Right ventricle myocardium superior (tissue), 1 donor: Measurements from ENCODE around the gene SIAH1. TPM values are rescaled to one million over a fixed set of nuclear protein-coding genes. Genes with fewer than 3 reads are reported as not detected.
A peak's percentile ranks its signal among the peaks of the same experiment; 100 is the strongest.

Experiments
- ATAC-seq: fragments of 200-7000 bp; cut with Tn5 transposase; one replicate; pipeline ENCODE4 v1.9.1; 2020; ENCODE audit warnings: mild to moderate bottlenecking; ENCODE audit not compliant: poor library complexity
- DNase-seq: peaks from one replicate; pipeline ENCODE4 v3.0.0-alpha.2; 2020
- intact Hi-C: fragments of 100-400 bp; cut with DNase I; formaldehyde crosslinking; loops from one replicate; pipeline ENCODE4 v1.11.2; 2022
- total RNA-seq: library from RNA; stranded (reverse); fragmentation: NEBNext Ultra II Directional; extraction: Animal tissue kit (Norgen Biotek cat#: 25700); gene quantifications from one replicate; pipeline ENCODE4 v1.2.1, GENCODE V29; 2021
- donor health status: DM: no; HTN: yes; CAD: no; lungs with severe emphysema.

Gene SIAH1
- total RNA-seq, 1 donor from 2014 or later, result 11.4 TPM

DNA sequence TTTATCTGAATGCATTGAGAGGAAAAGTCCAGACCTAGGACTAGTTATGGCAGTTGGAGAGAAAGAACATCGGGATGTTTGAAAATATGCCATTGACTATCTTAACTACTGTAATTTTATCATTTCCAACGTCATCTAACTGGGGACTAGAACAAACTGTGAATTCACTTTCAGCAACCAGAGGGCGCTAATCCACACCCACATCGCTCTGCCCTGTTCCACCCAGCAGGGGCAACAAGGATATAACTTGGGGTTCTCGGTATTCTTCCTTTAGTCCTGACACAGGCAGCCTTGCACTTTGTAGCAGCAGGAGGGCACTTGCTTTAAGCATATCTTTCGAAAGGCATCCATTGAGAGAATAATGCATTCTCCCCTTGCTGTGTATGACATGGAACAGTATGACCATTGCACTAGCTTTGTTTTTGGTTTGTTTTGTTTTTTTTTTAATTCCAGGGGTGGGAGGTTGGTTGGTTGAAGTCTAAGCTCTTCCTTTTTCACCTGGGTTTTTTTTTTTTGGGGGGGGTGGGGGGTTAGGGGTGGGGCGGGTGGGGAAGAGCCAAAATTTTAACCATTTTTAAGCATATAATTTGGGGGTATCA lies 31.5 kb downstream of the SIAH1 start:
- intact Hi-C loops, result loop anchor here (5.0 kb wide), 2 partner anchors 189 to 269 kb away; no protein-coding TSS in a partner anchor
- ATAC-seq, result peak; percentile 83
- peak; percentile 55 for DNase-seq

DNA sequence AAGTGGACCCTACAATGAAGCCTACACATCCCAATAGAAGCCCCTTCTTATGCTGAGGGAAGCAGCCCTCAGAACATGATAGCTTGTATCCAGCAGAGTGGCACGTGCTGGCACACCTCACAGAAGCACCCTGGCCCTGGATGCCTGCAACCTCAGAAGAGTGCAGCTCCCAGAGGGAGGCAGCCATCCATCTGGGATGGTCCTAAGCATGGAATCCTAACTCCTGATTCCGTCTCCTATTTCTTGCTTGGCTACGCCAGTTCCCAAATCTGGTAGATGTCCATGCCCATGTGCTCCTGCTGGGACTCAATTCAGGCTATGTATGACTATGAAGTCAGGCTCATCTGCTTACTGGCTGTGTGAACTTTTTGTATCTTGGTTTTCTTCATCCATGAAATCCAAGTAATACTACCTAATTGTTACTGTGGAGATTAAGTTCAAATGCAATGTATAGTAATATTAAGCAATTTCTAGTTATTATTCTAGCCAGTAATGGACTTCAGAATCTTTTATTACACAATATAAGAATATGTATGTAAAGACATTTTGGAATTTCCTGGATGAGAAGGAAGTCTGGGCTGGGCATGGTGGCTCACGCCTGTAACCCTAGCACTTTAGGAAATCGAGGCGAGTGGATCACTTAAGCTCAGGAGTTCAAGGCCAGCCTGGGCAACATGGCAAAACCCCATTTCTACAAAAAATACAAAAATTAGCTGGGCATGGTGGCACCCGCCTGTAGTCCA lies 32.4 kb downstream of the SIAH1 start:
- intact Hi-C loops, result loop anchor here (5.0 kb wide), 2 partner anchors 189 to 269 kb away; no protein-coding TSS in a partner anchor
- ATAC-seq (peak; percentile 17), DNase-seq (no peak)

DNA sequence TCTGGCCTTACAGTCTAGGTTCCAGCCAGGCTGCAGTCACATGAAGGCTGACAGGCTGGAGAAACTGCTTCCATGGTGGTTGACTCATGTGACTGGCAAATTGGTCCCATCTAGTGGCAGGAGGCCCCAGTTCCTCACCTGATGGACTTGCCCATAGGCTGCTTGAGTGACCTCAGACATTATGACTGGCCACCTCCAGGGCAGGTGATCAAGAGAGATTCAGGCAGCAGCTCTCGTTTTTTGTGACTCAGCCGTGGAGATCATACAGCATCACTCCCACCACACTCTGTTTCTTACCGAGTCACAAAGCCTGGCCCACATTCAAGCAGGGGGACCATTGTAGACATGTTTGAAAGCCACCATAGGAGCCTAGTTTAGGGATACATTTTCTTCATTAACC lies 34.5 kb downstream of the SIAH1 start:
- DNase-seq (no peak), ATAC-seq (no peak)
- intact Hi-C loops, result loop anchor here (5.0 kb wide), 2 partner anchors 192 to 272 kb away; no protein-coding TSS in a partner anchor

DNA sequence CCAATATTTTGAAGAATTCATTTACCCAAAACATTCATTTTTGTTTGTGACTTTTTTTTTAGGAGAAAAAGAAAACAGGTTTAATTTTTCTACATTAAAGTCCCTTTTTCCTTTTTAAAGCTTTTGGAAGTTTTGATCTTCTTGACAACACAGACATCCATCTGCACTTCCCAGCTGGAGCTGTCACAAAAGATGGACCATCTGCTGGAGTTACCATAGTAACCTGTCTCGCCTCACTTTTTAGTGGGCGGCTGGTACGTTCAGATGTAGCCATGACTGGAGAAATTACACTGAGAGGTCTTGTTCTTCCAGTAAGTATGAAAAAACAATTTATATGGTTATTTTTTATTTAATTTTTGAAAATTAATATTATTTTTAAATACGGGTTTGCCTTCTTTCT lies 37.2 kb downstream of the SIAH1 start:
- no peak for ATAC-seq
- intact Hi-C loops, result no loop called here
- DNase-seq, result no peak

DNA sequence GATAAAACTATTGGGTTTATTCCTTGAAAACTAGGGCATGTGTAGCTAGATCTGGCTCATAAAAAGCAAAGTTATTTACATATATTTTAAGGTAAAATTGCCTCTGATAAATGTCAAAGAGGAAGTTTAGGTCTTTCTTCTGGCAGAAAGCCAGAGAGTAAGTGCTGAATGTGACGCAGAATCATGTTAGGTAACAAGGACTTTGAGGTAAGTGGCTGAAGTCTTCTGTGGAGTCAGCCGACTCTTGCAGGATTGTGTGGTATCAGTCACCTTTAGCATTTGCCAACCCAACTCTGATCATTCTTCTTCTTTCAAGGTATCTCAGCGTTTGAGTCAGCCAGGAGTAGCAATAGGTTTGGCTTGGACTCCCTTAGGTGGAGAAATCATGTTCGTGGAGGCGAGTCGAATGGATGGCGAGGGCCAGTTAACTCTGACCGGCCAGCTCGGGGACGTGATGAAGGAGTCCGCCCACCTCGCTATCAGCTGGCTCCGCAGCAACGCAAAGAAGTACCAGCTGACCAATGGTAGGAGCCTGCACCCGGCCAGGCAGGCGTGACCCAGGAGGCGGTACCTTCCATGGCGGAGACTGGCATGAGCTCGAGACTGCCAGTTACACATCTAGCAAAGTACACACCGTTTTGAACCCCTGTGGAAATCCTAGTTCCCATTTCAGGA lies 37.9 kb downstream of the SIAH1 start:
- intact Hi-C loops, result no loop called here
- peak; percentile 30 for ATAC-seq
- DNase-seq, result no peak

DNA sequence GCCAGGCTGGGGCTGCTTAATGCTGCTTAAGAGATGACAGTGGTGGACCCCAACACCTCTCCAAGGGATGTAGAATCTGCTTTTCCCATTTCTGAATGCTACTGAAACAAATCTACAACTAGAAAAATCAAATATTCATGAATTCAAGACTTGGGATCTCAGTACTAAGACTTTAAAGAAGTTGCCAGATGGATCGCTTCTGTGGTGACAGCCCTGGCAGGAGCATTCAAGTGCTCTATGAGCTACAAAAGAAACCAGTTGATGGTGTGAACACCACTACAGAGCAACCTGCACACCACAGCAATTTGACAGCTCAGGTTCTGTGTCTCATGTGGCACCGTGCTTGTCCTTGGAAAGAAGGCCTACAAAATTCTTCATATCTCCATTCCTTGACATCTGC lies 42.6 kb downstream of the SIAH1 start:
- ATAC-seq (no peak), DNase-seq (no peak)
- intact Hi-C loops, result no loop called here

DNA sequence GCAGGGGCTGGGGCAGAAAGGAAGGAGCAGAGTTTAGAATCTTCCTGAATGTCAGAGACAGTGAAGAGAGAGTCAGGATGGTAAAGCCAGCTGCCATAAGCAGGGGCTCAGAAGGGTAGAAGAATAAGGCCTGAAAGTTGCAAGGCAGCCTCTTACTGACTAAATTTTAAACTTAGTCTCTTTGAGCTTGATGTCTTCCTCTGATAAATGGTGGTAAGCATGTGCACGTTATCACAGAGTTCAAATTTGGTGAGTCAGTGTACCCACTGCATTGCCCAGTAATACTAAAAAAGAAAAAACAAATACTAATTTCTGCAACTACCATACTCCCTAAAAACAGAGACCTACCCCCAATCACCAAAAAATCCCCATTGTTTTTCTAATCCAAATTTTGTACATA lies 45.2 kb downstream of the SIAH1 start:
- no peak for ATAC-seq
- intact Hi-C loops, result no loop called here

DNA sequence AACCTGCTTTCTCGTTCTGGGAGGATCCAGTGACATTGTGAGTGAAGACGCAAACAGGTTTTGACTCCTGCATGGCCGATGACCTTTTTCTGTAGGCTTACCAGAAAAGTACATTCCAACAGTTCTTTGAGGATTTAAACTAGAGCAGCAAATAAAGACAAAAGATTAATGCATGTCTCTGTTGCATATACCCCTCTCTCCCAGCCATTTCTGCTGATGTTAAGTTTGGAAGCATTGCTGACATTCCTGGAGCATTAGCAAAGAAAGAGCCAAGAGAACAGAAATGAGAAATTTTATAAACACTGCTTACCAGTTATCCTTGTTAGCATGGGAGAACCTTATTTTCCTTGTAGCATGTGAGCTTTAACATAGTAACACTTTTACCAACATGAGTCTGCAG lies 49.3 kb downstream of the SIAH1 start:
- ATAC-seq, result no peak

More for the DNA sequence above, 45.2 kb downstream of the SIAH1 start:
- DNase-seq, result no peak

DNA sequence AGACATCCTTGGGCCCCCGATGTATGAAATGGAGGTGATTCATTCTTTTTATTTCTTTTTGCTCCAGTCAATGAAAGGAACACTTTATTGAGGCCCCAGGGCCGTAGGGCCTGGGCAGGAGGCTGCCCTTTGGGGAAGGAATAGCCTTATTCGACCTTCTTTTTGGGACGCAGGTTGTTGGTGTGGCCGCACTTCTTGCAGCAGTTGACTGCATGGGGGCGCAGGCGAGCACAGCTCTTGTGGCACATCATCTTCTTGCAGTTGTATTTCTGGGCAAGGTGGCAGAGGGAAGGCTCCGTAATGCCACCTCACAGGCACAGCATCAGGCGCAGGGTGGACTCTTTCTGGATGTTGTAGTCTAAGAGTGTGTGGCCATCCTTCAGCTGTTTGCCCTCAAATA lies 50.9 kb downstream of the SIAH1 start:
- intact Hi-C loops, result no loop called here
- no peak for DNase-seq
- no peak for ATAC-seq

More for the DNA sequence above, 49.3 kb downstream of the SIAH1 start:
- intact Hi-C loops, result no loop called here
- no peak for DNase-seq

DNA sequence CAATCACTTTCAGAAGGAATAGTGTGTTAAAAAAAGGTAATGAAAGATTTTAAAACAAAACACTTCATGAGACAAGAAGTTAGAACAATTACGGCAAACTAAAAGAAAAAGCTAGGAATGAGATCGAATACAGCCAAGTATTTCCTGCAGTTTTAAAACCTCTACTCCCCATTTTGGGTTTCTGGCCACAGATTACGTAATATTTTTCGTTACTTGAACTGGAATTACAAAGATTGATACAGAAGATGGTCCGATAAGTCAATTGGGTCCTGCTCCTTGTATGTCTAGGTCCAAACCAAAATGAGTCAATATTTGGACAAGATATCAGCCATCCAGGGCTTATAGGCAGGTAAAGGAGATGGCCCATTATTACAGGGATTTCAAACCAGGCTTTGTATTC lies 52.2 kb downstream of the SIAH1 start:
- DNase-seq (no peak), ATAC-seq (no peak)
- intact Hi-C loops, result no loop called here

DNA sequence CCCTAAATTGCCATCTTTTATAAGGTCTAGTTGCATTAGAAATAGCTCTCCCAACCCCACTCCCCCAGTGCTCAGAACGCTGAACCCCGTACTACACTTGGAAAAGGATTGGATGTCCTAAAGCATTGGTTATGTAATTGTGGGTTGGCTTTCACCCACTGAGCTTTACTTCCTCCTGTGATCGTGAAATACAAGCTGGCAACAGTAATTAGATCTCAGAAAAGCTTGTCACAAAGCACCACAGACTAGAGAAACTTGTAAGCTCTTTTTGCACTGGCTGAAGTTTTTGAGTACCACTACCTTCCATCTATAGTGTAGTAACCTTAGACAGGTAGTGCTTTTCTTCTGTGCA lies 54.4 kb downstream of the SIAH1 start:
- peak; percentile 75 for ATAC-seq
- DNase-seq, result no peak
- intact Hi-C loops, result no loop called here

DNA sequence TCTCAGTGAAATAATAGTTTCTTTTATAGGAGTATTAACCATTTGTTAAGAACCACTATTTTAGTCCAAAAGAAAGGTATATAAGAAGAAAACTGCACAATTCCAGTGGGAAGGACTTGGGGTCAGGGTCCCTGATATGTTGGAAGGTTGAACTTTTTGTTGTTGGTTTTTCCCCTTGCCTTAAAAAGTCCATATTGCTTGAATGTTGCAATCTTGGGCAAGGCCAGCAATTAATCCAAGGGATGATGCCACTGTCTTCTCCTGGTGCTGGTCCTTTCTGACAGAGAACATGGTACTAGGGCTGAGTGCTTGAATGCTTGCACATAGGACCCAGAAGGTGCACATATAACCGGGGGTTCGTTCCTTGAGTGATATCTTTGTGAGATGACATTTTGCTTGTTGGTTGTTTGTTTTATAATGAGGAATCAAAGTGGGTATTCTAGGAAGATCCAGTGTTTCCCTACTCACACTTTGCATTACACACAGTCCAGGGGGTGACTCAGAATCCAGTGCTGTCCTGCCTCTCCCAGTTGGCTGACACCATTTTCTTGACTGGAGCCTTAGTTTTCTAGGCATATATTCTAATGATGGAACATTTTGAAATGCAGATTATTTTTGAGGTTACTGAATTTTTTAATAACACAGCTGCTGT lies 54.9 kb downstream of the SIAH1 start:
- intact Hi-C loops, result no loop called here
- no peak for ATAC-seq
- DNase-seq, result no peak

DNA sequence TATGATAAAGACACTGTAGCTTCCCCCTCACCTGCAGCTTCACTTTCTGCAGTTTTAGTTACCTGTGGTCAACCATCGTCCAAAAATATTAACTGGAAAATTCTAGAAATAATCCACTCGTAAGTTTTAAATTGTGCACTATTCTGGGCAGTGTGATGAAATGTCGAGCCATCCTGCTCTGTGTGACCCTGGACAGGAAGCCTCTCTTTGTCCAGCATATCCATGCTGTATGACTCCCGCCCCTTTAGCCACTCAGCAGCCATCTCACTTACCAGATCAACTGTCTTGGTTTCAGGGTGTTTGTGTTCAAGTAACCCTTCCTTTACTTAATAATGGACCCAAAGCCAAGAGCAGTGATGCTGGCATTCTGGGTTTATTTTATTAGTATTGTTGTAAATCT lies 56.1 kb downstream of the SIAH1 start:
- DNase-seq, result no peak
- ATAC-seq, result no peak
- intact Hi-C loops, result no loop called here

DNA sequence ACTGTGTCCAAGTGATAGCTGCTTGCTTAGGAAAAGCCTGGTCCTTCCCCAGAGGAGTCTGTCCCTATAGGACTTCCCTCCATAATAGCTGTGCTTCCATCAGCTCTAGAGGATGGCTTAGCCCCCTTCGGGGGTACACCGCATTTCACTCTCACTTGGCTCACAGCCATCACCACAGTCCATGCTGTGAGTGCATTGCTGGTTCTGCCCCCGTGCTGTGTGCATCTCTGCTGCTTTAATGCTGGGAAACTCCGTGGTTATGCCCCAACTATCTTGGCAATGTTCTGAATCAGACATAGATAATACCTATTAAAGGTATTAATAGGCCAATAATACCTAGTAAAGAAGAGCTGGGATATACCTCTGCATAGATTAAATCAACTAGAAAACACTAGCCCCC lies 58.3 kb downstream of the SIAH1 start:
- intact Hi-C loops, result no loop called here
- ATAC-seq (no peak), DNase-seq (no peak)

DNA sequence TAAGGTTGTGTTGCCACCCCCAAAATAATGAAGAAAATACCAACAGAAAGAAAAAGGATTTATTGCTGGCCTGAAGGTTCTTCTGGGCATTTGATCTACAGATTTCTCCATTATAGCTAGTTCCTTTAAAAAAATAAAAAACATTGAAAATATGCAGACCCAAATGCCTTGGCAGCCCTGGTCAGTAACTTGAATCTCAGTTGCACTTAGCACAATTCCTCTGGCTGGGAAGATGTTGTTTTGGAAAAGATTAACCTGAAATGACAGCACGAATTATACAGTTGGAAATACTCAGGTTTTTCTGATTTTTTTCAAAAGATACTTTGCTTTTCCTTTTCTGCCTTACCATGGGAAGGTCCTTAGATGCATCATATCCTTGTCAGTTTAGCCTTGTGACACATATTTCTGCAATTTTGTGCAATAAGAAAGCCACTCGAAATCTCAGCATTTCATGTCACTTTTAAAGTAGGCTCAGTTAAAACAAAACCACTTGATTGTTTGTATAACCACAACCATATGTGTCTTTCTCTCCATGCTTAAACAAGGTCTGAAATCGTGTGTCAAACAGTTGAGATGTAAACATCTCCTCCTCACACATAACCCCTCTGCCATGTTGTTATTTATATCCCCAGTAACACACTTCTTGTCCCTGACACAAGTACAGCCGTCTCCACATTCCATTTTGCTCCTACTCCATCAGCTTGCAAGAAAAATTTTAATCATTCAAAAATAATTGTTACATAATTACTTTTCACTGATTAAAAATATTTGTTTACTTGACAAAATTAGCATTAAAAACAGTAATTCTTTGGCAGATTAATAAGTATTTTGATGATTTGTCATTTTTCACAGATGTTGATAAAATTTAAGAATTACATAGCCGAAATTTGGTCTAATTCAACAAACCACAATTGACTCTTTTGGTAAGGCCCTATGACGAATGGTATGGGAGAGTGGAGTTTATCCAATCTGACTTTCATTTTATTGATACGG lies 61.1 kb downstream of the SIAH1 start:
- ATAC-seq (no peak), DNase-seq (no peak)
- intact Hi-C loops, result no loop called here

DNA sequence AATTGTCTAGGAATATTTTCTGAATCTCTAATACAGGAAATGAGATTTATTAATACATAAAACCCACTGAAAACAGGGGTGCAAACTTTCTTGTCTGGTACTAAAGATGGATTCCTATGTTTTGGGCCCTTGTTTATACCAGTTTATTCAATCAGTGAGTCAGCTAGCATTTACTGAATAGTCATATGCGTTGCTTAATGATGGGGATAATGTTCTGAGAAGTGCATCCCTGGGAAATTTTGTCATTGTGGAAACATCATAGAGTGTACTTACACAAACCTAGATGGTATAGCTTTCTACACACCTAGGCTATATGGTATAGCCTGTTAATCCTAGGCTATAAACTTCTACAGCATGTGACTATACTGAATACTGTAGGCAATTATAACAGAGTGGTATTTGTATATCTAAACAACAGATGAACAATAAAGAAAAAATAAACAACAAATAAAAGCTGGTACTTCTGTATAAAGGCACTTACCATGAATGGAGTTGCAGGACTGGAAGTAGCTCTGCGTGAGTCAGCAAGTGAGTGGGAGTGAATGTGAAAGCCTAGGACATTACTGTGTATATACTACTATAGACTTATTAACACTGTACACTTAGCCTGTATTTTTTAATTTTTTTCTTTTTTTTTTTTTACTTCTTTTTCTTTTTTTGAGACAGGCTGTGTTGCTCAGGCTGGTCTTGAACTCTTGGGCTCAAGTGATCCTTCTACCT lies 63.7 kb downstream of the SIAH1 start:
- DNase-seq (no peak), ATAC-seq (no peak)
- intact Hi-C loops, result no loop called here

DNA sequence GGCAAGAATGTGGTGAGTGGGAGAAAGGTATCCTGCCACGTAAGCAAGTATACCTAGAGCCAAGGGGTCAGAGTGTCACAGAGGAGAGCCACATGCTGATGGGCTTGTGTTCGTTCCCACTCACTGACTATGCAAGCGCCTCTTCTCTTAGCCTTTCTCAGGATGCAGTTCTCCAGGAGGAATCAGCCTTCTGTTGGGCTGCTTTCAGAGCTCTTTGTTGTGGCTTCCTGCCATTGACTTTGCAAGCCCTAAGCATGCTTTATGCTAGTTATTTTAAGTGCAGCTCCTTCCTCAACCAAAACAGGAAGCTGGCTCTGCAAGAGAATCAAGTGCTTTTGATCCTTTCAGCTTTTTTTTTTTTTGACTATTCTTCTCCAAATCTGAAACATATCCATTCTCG lies 66.6 kb downstream of the SIAH1 start:
- DNase-seq (no peak), ATAC-seq (peak; percentile 87)
- intact Hi-C loops, result no loop called here
